Smooth muscle cell (in vitro differentiated cells): Measurements from ENCODE around the gene CST5. TPM values are rescaled to one million over a fixed set of nuclear protein-coding genes. Genes with fewer than 3 reads are reported as not detected.

Source experiments
- DNase-seq: peaks from one replicate; lab custom pipeline; 2025; ENCODE audit not compliant: unreplicated experiment; lab: John Stamatoyannopoulos, UW
- H2AFZ ChIP-seq: fragments of 200-600 bp; sonication (generic); 2 replicates; pipeline ENCODE4 v1.6.0; 2016; ENCODE audit warnings: antibody characterized with exemption, low read depth, mild to moderate bottlenecking
- H3F3A ChIP-seq: fragments of 200-600 bp; sonication (generic); 2 replicates; pipeline ENCODE4 v1.6.0; 2017; ENCODE audit warnings: antibody characterized with exemption, low read depth
- H3K27ac ChIP-seq: fragments of 200-600 bp; sonication (generic); 2 replicates; pipeline ENCODE4 v1.5.1; 2016; ENCODE audit warnings: low read depth, mild to moderate bottlenecking
- H3K27me3 ChIP-seq: fragments of 200-600 bp; sonication (generic); 2 replicates; pipeline ENCODE4 v1.6.1; 2016; ENCODE audit warnings: low read depth, mild to moderate bottlenecking
- H3K36me3 ChIP-seq: fragments of 200-600 bp; sonication (generic); 2 replicates; pipeline ENCODE4 v1.5.1; 2016; ENCODE audit warnings: low read depth
- H3K4me1 ChIP-seq: fragments of 200-600 bp; sonication (generic); 2 replicates; pipeline ENCODE4 v1.5.1; 2016; ENCODE audit warnings: low read depth
- H3K4me2 ChIP-seq: fragments of 200-600 bp; sonication (generic); 2 replicates; pipeline ENCODE4 v1.6.0; 2016; ENCODE audit warnings: mild to moderate bottlenecking
- H3K4me3 ChIP-seq: fragments of 200-600 bp; sonication (generic); 2 replicates; pipeline ENCODE4 v1.5.1; 2016; ENCODE audit warnings: mild to moderate bottlenecking
- H3K79me2 ChIP-seq: fragments of 200-600 bp; sonication (generic); 2 replicates; pipeline ENCODE4 v1.6.0; 2016; ENCODE audit warnings: low read depth, mild to moderate bottlenecking
- H3K9ac ChIP-seq: fragments of 200-600 bp; sonication (generic); 2 replicates; pipeline ENCODE4 v1.6.0; 2016; ENCODE audit warnings: low read depth
- H3K9me3 ChIP-seq: fragments of 200-600 bp; sonication (generic); replicated peaks from 2 replicates; pipeline ENCODE4 v1.5.1; 2016; ENCODE audit warnings: low read depth
- H4K20me1 ChIP-seq: fragments of 200-600 bp; sonication (generic); 2 replicates; pipeline ENCODE4 v1.6.0; 2016; ENCODE audit warnings: low read depth
- WGBS: methylation state at CpG from one replicate; pipeline ENCODE4 v1.1.7; 2016; ENCODE audit warnings: low lambda C conversion rate; 5-methylcytosine and 5-hydroxymethylcytosine counted together
- polyA plus RNA-seq: library from polyadenylated mRNA; unstranded; fragments of >200 nt; fragmentation: Nextera tagmentation; extraction: Ambion mirVana; gene quantifications from 2 replicates; pipeline ENCODE4 v1.2.1, GENCODE V29; 2016
- total RNA-seq: library from RNA; depleted of rRNA; stranded (reverse); fragments of >200 nt; gene quantifications from 2 replicates; pipeline ENCODE4 v1.2.3, GENCODE V29; 2014
- TF ChIP-seq, protein P1 (sequence below): fragments of 200-600 bp; sonication (generic); IDR thresholded peaks from 2 replicates; pipeline ENCODE4 v1.5.1; 2017; ENCODE audit warnings: borderline replicate concordance, mild to moderate bottlenecking, antibody characterized with exemption; ENCODE audit not compliant: insufficient read depth, poor library complexity, severe bottlenecking

The CST5 gene
- total and polyA plus RNA-seq, 2 experiments from 2014 or later: not detected

DNA sequence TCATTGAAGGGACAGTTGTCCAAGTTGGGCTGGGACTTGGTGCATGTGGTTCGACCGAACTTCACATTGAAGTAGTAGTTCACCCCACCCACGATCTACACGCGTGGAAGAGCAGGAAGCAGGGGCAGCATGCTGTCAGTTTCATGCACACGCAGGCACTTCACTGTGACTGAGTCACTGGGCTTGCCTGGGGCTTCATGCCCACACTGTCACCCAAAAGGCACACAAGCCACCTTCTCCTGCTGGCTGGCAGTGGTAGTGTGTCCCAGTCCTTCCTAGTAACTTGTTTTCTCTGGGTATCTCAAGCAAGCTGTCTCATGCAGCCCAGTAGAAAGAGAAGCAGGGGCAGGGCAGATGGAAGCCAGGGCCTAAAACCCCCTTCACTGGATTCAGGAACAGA lies 2.0 kb downstream of the CST5 start:
- Histone ChIP-seq H3K79me2 (no peaks in the 10 kb centered on the region), H3K4me1 (no peaks in the 10 kb centered on the region), H3K4me3 (no peak overlapping the region), H3F3A (peaks cover 4% of the 10 kb centered on the region), H2AFZ (no peak overlapping the region), H3K27ac (no peak overlapping the region), H3K4me2 (no peak overlapping the region), H4K20me1 (no peaks in the 10 kb centered on the region), H3K9me3 (no peaks in the 10 kb centered on the region), H3K9ac (no peak overlapping the region), H3K36me3 (no peaks in the 10 kb centered on the region), H3K27me3 (no peaks in the 10 kb centered on the region)
- TF ChIP-seq, protein P1, sequence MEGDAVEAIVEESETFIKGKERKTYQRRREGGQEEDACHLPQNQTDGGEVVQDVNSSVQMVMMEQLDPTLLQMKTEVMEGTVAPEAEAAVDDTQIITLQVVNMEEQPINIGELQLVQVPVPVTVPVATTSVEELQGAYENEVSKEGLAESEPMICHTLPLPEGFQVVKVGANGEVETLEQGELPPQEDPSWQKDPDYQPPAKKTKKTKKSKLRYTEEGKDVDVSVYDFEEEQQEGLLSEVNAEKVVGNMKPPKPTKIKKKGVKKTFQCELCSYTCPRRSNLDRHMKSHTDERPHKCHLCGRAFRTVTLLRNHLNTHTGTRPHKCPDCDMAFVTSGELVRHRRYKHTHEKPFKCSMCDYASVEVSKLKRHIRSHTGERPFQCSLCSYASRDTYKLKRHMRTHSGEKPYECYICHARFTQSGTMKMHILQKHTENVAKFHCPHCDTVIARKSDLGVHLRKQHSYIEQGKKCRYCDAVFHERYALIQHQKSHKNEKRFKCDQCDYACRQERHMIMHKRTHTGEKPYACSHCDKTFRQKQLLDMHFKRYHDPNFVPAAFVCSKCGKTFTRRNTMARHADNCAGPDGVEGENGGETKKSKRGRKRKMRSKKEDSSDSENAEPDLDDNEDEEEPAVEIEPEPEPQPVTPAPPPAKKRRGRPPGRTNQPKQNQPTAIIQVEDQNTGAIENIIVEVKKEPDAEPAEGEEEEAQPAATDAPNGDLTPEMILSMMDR: no peak
- no peak for DNase-seq
- WGBS: 91% methylated on average over 6 of the region's 6 CpGs

DNA sequence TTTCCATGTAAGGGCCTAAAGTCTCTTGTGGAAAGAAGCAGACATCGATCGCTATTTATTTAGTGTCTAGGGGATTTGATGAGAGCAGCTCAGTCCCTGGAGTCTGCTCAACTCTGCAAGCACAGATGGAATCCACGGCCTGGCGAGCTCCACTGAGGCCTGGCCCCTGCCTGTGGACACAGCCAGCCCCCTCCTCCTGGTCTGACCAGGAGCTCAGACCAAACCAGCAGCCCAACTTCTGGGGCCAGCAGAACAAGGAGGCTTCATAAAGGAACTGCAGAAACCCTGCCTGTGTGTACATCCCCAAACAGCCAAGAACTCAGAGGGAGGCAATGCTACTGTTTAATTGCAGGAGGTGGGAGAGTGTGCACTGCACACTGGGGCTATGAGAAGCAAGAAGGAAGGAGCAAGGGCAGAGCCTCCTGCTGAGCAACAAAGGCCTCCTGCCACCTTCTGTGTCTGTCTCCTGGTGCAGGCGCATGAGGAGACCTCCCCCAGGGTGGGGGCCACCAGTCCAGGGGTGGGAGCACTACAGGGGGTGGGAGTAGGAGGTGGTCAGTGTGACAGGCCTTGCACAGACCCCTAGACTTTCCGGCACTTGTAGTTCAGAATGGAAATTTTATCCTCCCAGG lies 3.8 kb downstream of the CST5 start:
- WGBS: 79% methylated on average over 5 of the region's 6 CpGs
- no peak for DNase-seq
- H2AFZ ChIP-seq: no peak overlapping the region
- no peaks in the 10 kb centered on the region for H3K27me3 ChIP-seq
- no peak overlapping the region for H3K27ac ChIP-seq
- H3F3A ChIP-seq: peaks cover 4% of the 10 kb centered on the region
- H3K4me1 ChIP-seq: no peaks in the 10 kb centered on the region
- no peak overlapping the region for H3K4me2 ChIP-seq
- no peaks in the 10 kb centered on the region for H3K9me3 ChIP-seq
- no peaks in the 10 kb centered on the region for H3K79me2 ChIP-seq
- H3K36me3 ChIP-seq: no peaks in the 10 kb centered on the region
- no peaks in the 10 kb centered on the region for H4K20me1 ChIP-seq
- no peak overlapping the region for H3K9ac ChIP-seq
- H3K4me3 ChIP-seq: no peak overlapping the region
- TF ChIP-seq, protein P1: no peak

DNA sequence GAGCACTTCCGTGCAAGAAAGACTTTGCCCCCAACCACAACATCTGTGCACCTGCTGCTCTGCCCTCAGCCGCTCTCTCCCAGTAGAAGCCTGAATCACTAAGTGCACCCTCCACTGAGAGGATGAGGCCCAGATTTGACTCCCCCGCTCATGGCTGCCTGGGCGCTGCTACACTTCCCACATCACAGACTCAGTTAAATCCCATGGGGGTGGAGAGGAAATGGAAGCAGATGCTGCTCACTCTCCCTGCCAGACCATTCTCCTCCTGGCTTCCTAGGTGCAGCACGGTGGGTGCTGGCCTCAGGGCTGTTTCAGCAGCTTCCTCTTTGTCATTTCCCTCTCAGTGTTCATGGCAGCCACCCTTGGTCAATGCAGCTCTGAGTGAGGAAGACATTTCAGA lies 4.8 kb downstream of the CST5 start:
- H3F3A ChIP-seq: peaks cover 4% of the 10 kb centered on the region
- no peak overlapping the region for H3K4me3 ChIP-seq
- TF ChIP-seq, protein P1: no peak
- H3K27ac ChIP-seq: no peak overlapping the region
- H3K36me3 ChIP-seq: no peaks in the 10 kb centered on the region
- H3K27me3 ChIP-seq: no peaks in the 10 kb centered on the region
- H4K20me1 ChIP-seq: no peaks in the 10 kb centered on the region
- no peaks in the 10 kb centered on the region for H3K79me2 ChIP-seq
- H3K4me1 ChIP-seq: no peaks in the 10 kb centered on the region
- 54% methylated on average over 5 of the region's 5 CpGs for WGBS
- no peak overlapping the region for H3K4me2 ChIP-seq
- H3K9ac ChIP-seq: no peak overlapping the region
- no peak overlapping the region for H2AFZ ChIP-seq
- no peak for DNase-seq
- no peaks in the 10 kb centered on the region for H3K9me3 ChIP-seq

DNA sequence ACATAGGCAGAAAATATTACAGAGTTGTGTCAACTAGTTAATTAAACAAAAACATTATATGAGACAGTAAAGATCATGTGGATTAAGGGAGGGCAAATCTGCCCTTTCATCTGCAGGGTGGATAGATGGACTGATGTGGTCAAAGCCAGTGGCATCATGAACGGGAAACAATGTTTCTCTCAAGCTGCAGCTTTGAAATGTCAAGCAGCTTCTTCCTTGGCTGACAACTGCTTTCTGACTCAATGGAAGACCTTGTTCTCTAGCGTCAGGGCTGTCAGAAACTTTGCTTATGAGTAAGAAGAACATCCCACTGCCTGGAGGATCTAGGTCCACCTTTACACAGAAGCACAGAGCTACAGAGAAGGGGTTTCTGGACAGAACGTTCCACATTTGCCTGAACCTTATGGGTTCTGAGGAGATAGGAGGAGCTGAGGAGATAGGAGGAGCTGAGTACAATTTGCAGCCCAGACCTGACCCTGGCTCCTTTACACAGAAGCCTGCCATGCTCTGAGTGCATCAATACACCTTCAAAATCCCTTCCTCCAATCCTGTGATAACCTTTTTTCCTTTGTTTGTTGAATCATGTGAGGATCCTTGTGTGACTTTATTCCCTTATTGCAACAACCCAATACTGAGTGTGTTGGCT lies 6.1 kb downstream of the CST5 start:
- DNase-seq: no peak
- H3K9ac ChIP-seq: no peak overlapping the region
- H3F3A ChIP-seq: peaks cover 4% of the 10 kb centered on the region
- H3K4me1 ChIP-seq: no peaks in the 10 kb centered on the region
- 50% methylated on average over 3 of the region's 3 CpGs for WGBS
- H3K79me2 ChIP-seq: no peaks in the 10 kb centered on the region
- H3K36me3 ChIP-seq: no peaks in the 10 kb centered on the region
- H3K4me2 ChIP-seq: no peak overlapping the region
- H2AFZ ChIP-seq: no peak overlapping the region
- peaks cover 2% of the 10 kb centered on the region for H3K27me3 ChIP-seq
- TF ChIP-seq, protein P1: no peak
- H3K27ac ChIP-seq: no peak overlapping the region
- no peaks in the 10 kb centered on the region for H4K20me1 ChIP-seq
- no peaks in the 10 kb centered on the region for H3K9me3 ChIP-seq
- no peak overlapping the region for H3K4me3 ChIP-seq
